Measurements from ENCODE around the gene TLCD2.

The TLCD2 gene

GRCh38 chr17:1730326-1731193, 20.4 kb upstream of the TLCD2 start:
- POLR2A ChIA-PET: interaction anchor here (1.0 to 1.1 kb wide), 2 partner anchors 14 to 101 kb away, joined by 6 to 8 read pairs; no protein-coding TSS in a partner anchor
- CTCF ChIA-PET: interaction anchor here (2.8 to 3.2 kb wide), 2 partner anchors 9 to 14 kb away, joined by 9 to 26 read pairs; no protein-coding TSS in a partner anchor
- DNase-seq (ENCODE audit: extremely low spot score): no peak
- no peak for TF ChIP-seq CTCF (IDR thresholded peaks at IDR 0.05; ENCODE audit: control extremely low read depth, extremely low read depth, low read depth, missing control alignments)

- no peak for TF ChIP-seq CTCF (IDR thresholded peaks at IDR 0.05; ENCODE audit: control extremely low read depth, extremely low read depth, low read depth, missing control alignments)
- POLR2A ChIA-PET: interaction anchor here (0.7 kb wide), 1 partner anchor 16 kb away, joined by 3 read pairs; no protein-coding TSS in a partner anchor
- no peak for DNase-seq (ENCODE audit: extremely low spot score)
- CTCF ChIA-PET: no interaction called here
These were observed 19.8 kb upstream of the TLCD2 start for GRCh38 chr17:1729966-1730325.

DNA sequence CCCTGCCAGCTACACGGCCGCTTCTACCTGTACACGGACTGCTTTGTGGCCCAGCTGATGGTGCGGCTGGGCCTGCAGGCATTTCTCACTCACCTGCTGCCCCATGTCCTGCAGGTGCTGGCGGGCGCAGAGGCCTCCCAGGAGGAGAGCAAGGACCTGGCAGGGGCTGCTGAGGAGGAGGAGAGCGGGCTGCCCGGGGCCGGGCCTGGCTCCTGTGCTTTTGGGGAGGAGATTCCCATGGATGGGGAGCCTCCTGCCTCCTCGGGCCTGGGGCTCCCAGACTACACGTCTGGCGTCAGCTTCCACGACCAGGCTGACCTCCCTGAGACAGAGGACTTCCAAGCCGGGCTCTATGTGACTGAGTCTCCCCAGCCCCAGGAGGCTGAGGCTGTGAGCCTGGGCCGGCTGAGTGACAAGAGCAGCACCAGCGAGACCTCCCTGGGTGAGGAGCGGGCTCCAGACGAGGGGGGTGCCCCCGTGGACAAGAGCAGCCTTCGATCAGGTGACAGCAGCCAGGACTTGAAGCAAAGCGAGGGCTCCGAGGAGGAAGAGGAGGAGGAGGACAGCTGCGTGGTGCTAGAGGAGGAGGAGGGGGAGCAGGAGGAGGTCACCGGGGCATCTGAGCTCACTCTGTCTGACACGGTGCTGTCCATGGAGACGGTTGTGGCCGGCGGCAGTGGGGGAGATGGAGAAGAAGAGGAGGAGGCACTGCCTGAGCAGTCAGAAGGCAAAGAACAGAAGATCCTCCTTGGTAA, 17.9 kb upstream of the TLCD2 start:
- CTCF ChIA-PET: no interaction called here
- POLR2A ChIA-PET: interaction anchor here (0.6 kb wide), 1 partner anchor 11 kb away, joined by 3 read pairs; no protein-coding TSS in a partner anchor
- no peak for DNase-seq (ENCODE audit: extremely low spot score)
- no peak for TF ChIP-seq CTCF (IDR thresholded peaks at IDR 0.05; ENCODE audit: control extremely low read depth, extremely low read depth, low read depth, missing control alignments)

DNA sequence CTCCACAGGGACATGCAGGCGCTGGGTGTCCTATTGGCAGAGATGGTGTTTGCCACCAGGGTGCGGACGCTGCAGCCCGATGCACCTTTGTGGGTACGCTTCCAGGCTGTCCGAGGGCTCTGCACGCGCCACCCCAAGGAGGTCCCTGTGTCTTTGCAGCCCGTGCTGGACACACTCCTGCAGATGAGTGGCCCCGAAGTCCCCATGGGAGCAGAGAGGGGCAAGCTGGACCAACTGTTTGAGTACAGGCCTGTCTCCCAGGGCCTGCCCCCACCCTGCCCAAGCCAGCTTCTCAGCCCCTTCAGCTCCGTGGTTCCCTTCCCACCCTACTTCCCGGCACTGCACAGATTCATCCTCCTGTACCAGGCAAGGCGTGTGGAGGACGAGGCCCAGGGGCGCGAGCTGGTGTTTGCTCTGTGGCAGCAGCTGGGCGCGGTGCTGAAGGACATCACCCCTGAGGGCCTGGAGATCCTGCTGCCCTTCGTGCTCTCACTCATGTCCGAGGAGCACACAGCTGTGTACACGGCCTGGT, 17.1 kb upstream of the TLCD2 start:
- no peak for DNase-seq (ENCODE audit: extremely low spot score)
- CTCF ChIA-PET: interaction anchor here (0.8 kb wide), 1 partner anchor 13 kb away, joined by 3 read pairs; no protein-coding TSS in a partner anchor
- no peak for TF ChIP-seq CTCF (IDR thresholded peaks at IDR 0.05; ENCODE audit: control extremely low read depth, extremely low read depth, low read depth, missing control alignments)
- POLR2A ChIA-PET: no interaction called here

DNA sequence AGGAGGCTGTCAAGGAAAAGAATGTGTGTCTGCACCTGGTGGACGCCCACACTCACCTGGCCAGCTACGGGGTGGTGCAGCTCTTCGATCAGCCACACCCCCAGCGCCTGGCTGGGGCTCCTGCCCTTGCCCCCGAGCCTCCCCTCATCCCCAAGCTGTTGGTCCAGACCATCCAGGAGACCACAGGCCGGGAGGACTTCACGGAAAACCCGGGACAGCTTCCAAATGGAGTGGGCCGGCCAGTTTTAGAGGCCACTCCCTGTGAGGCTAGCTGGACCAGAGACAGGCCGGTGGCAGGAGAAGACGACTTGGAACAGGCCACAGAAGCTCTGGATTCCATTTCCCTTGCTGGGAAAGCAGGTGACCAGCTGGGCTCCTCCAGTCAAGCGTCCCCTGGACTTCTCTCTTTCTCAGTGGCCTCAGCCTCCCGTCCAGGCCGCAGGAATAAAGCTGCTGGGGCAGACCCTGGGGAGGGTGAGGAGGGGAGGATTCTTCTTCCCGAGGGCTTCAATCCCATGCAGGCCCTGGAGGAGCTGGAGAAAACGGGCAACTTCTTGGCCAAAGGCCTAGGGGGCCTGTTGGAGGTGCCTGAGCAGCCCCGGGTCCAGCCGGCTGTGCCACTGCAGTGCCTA, 16.6 kb upstream of the TLCD2 start:
- TF ChIP-seq CTCF (IDR thresholded peaks at IDR 0.05; ENCODE audit: control extremely low read depth, extremely low read depth, low read depth, missing control alignments): no peak
- POLR2A ChIA-PET: interaction anchor here (2.7 kb wide), 1 partner anchor 10 kb away, joined by 15 read pairs; no protein-coding TSS in a partner anchor
- CTCF ChIA-PET: interaction anchor here (0.8 kb wide), 1 partner anchor 13 kb away, joined by 3 read pairs; no protein-coding TSS in a partner anchor
- DNase-seq (ENCODE audit: extremely low spot score): no peak
